ENCODE measurements around the gene ZNF595. TPM values are rescaled to one million over a fixed set of nuclear protein-coding genes. Genes with fewer than 3 reads are reported as not detected.
A peak's percentile ranks its signal among the peaks of the same experiment; 100 is the strongest.
"Not testable (repeated sequence)": the region's sequence is repeated elsewhere in the genome, so short reads cannot be mapped to it uniquely, and the experiment has no call there.

The ZNF595 gene
- total RNA-seq, 1 experiment from 2014 or later, result 12.5 TPM

GRCh38 chr4:114149-114548, 61.0 kb downstream of the ZNF595 start:
- Mint-ChIP-seq H3K36me3 (ENCODE audit: insufficient read depth, unreplicated experiment) (peaks cover under 1% of the 10 kb centered on the region), H3K27me3 (ENCODE audit: unreplicated experiment) (no peaks in the 10 kb centered on the region), H3K27ac (ENCODE audit: unreplicated experiment) (no peak overlapping the region), H3K4me1 (ENCODE audit: low read depth, unreplicated experiment) (no peaks in the 10 kb centered on the region), H3K9me3 (ENCODE audit: low read depth, unreplicated experiment) (peaks cover 26% of the 10 kb centered on the region), H3K4me3 (ENCODE audit: low read depth, unreplicated experiment) (no peak overlapping the region)
- no TSS peak for BruUV-seq (replicated peaks)
- no peak for TF ChIP-seq CTCF (IDR thresholded peaks at IDR 0.05; ENCODE audit: unreplicated experiment)
- no peak for DNase-seq
- intact Hi-C loops (cut with micrococcal nuclease; ENCODE audit: unreplicated experiment), result no loop called here
- CTCF ChIA-PET, result no interaction called here

- CTCF ChIA-PET, result no interaction called here
- intact Hi-C loops (cut with micrococcal nuclease; ENCODE audit: unreplicated experiment), result no loop called here
- Mint-ChIP-seq H3K9me3 (ENCODE audit: low read depth, unreplicated experiment) (peaks cover 18% of the 10 kb centered on the region), H3K27me3 (ENCODE audit: unreplicated experiment) (no peaks in the 10 kb centered on the region), H3K4me3 (ENCODE audit: low read depth, unreplicated experiment) (no peak overlapping the region), H3K4me1 (ENCODE audit: low read depth, unreplicated experiment) (no peaks in the 10 kb centered on the region), H3K27ac (ENCODE audit: unreplicated experiment) (no peak overlapping the region), H3K36me3 (ENCODE audit: insufficient read depth, unreplicated experiment) (no peaks in the 10 kb centered on the region)
- DNase-seq, result no peak
- no peak for TF ChIP-seq CTCF (IDR thresholded peaks at IDR 0.05; ENCODE audit: unreplicated experiment)
- BruUV-seq (replicated peaks), result no TSS peak
These were observed 63.4 kb downstream of the ZNF595 start for GRCh38 chr4:116499-116898.

- TF ChIP-seq CTCF (IDR thresholded peaks at IDR 0.05; ENCODE audit: unreplicated experiment), result no peak
- peaks cover 17% of the 10 kb centered on the region for H3K36me3 Mint-ChIP-seq (ENCODE audit: insufficient read depth, unreplicated experiment)
- CTCF ChIA-PET, result no interaction called here
- no peak overlapping the region for H3K27ac Mint-ChIP-seq (ENCODE audit: unreplicated experiment)
- intact Hi-C loops (cut with micrococcal nuclease; ENCODE audit: unreplicated experiment), result no loop called here
- DNase-seq, result no peak
- H3K4me1 Mint-ChIP-seq (ENCODE audit: low read depth, unreplicated experiment), result no peaks in the 10 kb centered on the region
- no peaks in the 10 kb centered on the region for H3K27me3 Mint-ChIP-seq (ENCODE audit: unreplicated experiment)
- no TSS peak for BruUV-seq (replicated peaks)
- no peak overlapping the region for H3K4me3 Mint-ChIP-seq (ENCODE audit: low read depth, unreplicated experiment)
- peaks cover 13% of the 10 kb centered on the region for H3K9me3 Mint-ChIP-seq (ENCODE audit: low read depth, unreplicated experiment)
These were observed 67.5 kb downstream of the ZNF595 start for GRCh38 chr4:120616-121015.

- DNase-seq, result no peak
- peaks cover 8% of the 10 kb centered on the region for H3K9me3 Mint-ChIP-seq (ENCODE audit: low read depth, unreplicated experiment)
- peaks cover 22% of the 10 kb centered on the region for H3K36me3 Mint-ChIP-seq (ENCODE audit: insufficient read depth, unreplicated experiment)
- intact Hi-C loops (cut with micrococcal nuclease; ENCODE audit: unreplicated experiment), result no loop called here
- BruUV-seq (replicated peaks), result no TSS peak
- H3K4me3 Mint-ChIP-seq (ENCODE audit: low read depth, unreplicated experiment), result no peak overlapping the region
- no peak overlapping the region for H3K27ac Mint-ChIP-seq (ENCODE audit: unreplicated experiment)
- CTCF ChIA-PET, result no interaction called here
- no peaks in the 10 kb centered on the region for H3K4me1 Mint-ChIP-seq (ENCODE audit: low read depth, unreplicated experiment)
- H3K27me3 Mint-ChIP-seq (ENCODE audit: unreplicated experiment), result no peaks in the 10 kb centered on the region
- no peak for TF ChIP-seq CTCF (IDR thresholded peaks at IDR 0.05; ENCODE audit: unreplicated experiment)
These were observed 68.4 kb downstream of the ZNF595 start for GRCh38 chr4:121408-122084.

- BruUV-seq (replicated peaks); DNase-seq; H3K4me1 Mint-ChIP-seq (ENCODE audit: low read depth, unreplicated experiment); intact Hi-C loops (cut with micrococcal nuclease; ENCODE audit: unreplicated experiment); H3K27me3 Mint-ChIP-seq (ENCODE audit: unreplicated experiment); H3K9me3 Mint-ChIP-seq (ENCODE audit: low read depth, unreplicated experiment); CTCF ChIA-PET: not testable (repeated sequence)
- peak overlapping the region; percentile 94 for H3K4me3 Mint-ChIP-seq (ENCODE audit: low read depth, unreplicated experiment)
- H3K36me3 Mint-ChIP-seq (ENCODE audit: insufficient read depth, unreplicated experiment), result peaks cover 34% of the 10 kb centered on the region
- peak overlapping the region; percentile 94 for H3K27ac Mint-ChIP-seq (ENCODE audit: unreplicated experiment)
These were observed 70.8 kb downstream of the ZNF595 start for GRCh38 chr4:123922-124274.

Data from Calu3 (cell line).